SK-N-SH treated with all-trans-retinoic acid at 6 μM for 48 hours (cell line): ENCODE measurements around the gene ULBP1.

ENCODE experiments used
- TF ChIP-seq, protein P1 (sequence below): fragments of 250-450 bp; sonication (Bioruptor Pico); IDR thresholded peaks from 2 replicates; pipeline ENCODE4 v1.8.0; 2020; ENCODE audit warnings: mild to moderate bottlenecking, moderate library complexity, borderline replicate concordance
- TF ChIP-seq, protein P2 (sequence below): fragments of 250-450 bp; sonication (Bioruptor Pico); IDR thresholded peaks from 2 replicates; pipeline ENCODE4 v1.5.0; 2020; ENCODE audit warnings: mild to moderate bottlenecking, moderate library complexity

DNA sequence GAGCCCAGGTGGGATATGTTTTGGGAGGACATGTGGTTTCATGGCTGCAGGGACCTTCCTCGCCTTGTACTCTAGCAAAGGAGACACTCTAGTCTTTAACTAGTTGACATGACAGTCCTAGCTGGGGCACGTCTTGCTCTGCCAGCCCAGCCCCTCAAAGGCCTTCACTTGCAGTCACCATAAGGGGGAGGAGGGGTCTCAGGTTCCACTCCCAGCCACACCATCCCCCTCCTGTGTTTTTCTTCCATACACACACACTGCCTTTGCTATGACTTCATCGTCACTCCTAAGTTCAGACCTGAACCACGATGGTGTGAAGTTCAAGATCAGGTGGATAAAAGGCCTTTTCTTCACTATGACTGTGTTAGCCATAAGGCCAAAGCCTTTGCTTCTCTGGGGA is 13.5 kb downstream of the ULBP1 start:
- TF ChIP-seq, protein P1, sequence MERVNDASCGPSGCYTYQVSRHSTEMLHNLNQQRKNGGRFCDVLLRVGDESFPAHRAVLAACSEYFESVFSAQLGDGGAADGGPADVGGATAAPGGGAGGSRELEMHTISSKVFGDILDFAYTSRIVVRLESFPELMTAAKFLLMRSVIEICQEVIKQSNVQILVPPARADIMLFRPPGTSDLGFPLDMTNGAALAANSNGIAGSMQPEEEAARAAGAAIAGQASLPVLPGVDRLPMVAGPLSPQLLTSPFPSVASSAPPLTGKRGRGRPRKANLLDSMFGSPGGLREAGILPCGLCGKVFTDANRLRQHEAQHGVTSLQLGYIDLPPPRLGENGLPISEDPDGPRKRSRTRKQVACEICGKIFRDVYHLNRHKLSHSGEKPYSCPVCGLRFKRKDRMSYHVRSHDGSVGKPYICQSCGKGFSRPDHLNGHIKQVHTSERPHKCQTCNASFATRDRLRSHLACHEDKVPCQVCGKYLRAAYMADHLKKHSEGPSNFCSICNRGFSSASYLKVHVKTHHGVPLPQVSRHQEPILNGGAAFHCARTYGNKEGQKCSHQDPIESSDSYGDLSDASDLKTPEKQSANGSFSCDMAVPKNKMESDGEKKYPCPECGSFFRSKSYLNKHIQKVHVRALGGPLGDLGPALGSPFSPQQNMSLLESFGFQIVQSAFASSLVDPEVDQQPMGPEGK (CRISPR knock-in tag) = no peak
- TF ChIP-seq, protein P2, sequence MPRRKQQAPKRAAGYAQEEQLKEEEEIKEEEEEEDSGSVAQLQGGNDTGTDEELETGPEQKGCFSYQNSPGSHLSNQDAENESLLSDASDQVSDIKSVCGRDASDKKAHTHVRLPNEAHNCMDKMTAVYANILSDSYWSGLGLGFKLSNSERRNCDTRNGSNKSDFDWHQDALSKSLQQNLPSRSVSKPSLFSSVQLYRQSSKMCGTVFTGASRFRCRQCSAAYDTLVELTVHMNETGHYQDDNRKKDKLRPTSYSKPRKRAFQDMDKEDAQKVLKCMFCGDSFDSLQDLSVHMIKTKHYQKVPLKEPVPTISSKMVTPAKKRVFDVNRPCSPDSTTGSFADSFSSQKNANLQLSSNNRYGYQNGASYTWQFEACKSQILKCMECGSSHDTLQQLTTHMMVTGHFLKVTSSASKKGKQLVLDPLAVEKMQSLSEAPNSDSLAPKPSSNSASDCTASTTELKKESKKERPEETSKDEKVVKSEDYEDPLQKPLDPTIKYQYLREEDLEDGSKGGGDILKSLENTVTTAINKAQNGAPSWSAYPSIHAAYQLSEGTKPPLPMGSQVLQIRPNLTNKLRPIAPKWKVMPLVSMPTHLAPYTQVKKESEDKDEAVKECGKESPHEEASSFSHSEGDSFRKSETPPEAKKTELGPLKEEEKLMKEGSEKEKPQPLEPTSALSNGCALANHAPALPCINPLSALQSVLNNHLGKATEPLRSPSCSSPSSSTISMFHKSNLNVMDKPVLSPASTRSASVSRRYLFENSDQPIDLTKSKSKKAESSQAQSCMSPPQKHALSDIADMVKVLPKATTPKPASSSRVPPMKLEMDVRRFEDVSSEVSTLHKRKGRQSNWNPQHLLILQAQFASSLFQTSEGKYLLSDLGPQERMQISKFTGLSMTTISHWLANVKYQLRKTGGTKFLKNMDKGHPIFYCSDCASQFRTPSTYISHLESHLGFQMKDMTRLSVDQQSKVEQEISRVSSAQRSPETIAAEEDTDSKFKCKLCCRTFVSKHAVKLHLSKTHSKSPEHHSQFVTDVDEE = no peak
